ENCODE results near the gene GATAD2A.

DNA sequence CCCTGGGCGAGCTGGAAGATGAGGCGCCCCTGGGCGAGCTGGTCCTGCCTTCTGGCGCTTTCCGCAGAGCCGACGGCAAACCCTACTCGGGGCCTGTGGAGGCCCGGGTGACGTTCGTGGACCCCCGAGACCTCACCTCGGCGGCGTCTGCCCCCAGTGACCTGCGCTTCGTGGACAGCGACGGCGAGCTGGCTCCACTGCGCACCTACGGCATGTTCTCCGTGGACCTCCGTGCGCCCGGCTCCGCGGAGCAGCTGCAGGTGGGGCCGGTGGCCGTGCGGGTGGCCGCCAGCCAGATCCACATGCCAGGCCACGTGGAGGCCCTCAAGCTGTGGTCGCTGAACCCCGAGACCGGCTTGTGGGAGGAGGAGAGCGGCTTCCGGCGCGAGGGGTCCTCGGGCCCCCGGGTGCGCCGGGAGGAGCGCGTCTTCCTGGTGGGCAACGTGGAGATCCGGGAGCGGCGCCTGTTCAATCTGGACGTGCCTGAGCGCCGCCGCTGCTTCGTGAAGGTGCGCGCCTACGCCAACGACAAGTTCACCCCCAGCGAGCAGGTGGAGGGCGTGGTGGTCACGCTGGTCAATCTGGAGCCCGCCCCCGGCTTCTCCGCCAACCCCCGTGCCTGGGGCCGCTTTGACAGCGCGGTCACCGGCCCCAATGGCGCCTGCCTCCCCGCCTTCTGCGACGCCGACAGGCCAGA is 138.9 kb downstream of the GATAD2A start:
- TF ChIP-seq POLR2A (IDR thresholded peaks at IDR 0.05; ENCODE audit: low read length) (no peak), GATA1 (IDR thresholded peaks at IDR 0.05; ENCODE audit: low read depth, low read length) (no peak)
